ENCODE results near the gene ADORA1. TPM values are rescaled to one million over a fixed set of nuclear protein-coding genes. Genes with fewer than 3 reads are reported as not detected.

The ADORA1 gene
- total and polyA plus RNA-seq, 2 donors from 2014 or later, result 4.9 to 21.2 TPM

DNA sequence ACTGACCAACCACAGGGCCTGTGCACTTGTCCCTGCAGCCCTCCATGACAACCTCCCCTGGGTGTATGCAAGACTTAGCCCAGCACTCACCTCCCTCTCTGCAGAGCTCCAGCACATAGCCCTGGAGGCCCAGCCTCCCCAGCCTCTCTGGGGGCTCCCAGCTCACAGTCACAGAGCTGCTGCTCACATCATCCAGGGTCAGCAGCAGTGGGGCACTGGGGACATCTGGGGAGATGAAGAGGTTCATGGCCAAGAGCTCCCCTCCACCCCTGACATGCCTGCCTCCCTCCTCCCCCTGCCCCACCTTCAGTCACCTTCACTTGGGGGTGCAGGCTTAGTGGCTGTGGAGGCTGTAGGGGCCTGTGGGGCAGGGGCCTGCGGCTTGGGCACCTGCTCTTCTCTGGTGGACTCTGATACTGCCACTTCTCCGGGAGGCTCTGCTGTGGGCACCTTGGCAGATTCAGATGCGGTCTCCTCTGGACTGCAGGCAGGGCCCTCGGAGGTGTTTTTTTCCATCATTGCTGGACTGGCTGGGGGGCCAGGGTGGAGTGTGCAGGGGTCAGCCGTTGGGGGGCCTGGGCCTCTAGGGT, 47.8 kb downstream of the ADORA1 start, which contains the start of gene MYBPH:
Gene MYBPH, minus strand, starts transcription at position 590 of the 590 bp plus-strand sequence. Its CDS starts 71 bp downstream, at position 519.
- DNase-seq (peak in 1 of 5 donors; percentile 37), FAIRE-seq (no peak)
- Histone ChIP-seq H3K27ac (ENCODE audit: low read depth in 2 of 2, low read length in 2 of 2) (peak within 1 kb of the TSS in 1 of 2 donors; percentile 7), H3K9ac (ENCODE audit: low read length in 3 of 3) (no peak within 1 kb of the TSS), H3K27me3 (ENCODE audit: control insufficient read depth, insufficient read depth, low read length) (no peaks in the 10 kb centered on the region), H3K9me3 (ENCODE audit: control insufficient read depth in 2 of 3, insufficient read depth in 1 of 3, low read length in 3 of 3) (no peaks in the 10 kb centered on the region), H3K4me3 (ENCODE audit: low read length in 3 of 3) (no peak within 1 kb of the TSS), H3K4me1 (ENCODE audit: control insufficient read depth in 2 of 3, insufficient read depth in 2 of 3, low read depth in 1 of 3, low read length in 3 of 3) (peaks cover 2 to 15% (median 4%) of the 10 kb centered on the region in 3 donors), H3K36me3 (ENCODE audit: control insufficient read depth in 2 of 3, insufficient read depth in 3 of 3, low read length in 3 of 3) (no peaks in the 10 kb centered on the region)
- TF ChIP-seq, protein P1, sequence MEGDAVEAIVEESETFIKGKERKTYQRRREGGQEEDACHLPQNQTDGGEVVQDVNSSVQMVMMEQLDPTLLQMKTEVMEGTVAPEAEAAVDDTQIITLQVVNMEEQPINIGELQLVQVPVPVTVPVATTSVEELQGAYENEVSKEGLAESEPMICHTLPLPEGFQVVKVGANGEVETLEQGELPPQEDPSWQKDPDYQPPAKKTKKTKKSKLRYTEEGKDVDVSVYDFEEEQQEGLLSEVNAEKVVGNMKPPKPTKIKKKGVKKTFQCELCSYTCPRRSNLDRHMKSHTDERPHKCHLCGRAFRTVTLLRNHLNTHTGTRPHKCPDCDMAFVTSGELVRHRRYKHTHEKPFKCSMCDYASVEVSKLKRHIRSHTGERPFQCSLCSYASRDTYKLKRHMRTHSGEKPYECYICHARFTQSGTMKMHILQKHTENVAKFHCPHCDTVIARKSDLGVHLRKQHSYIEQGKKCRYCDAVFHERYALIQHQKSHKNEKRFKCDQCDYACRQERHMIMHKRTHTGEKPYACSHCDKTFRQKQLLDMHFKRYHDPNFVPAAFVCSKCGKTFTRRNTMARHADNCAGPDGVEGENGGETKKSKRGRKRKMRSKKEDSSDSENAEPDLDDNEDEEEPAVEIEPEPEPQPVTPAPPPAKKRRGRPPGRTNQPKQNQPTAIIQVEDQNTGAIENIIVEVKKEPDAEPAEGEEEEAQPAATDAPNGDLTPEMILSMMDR (IDR thresholded peaks at IDR 0.05; ENCODE audit: borderline replicate concordance, extremely low read depth, insufficient read depth), result no peak
- intact Hi-C loops (cut with DNase I), result no loop called here

DNA sequence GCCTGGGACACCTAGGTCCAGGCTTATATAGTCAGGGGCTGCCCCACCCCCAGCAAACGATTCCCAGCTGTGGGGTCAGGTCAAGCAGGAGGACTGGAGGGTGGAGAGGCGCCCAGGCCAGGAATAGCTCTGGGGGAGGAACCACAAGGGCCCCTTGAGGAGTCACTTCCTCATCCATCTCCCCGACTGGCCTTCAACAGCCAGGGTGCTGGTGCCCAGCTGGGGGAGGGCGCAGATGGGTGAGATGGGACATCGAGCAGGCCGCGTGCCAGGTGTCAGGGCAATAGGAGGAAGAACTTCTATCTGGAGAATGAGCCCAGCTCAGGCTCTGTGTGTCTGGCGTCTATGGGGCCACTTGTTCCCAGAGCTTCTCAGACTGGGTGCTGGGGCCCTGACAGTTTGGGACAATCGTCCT, 48.3 kb downstream of the ADORA1 start:
- DNase-seq, result peak in 1 of 5 donors; percentile 66
- FAIRE-seq, result no peak
- Histone ChIP-seq H3K9ac (ENCODE audit: low read length in 3 of 3) (no peak overlapping the region), H3K27me3 (ENCODE audit: control insufficient read depth, insufficient read depth, low read length) (no peaks in the 10 kb centered on the region), H3K9me3 (ENCODE audit: control insufficient read depth in 2 of 3, insufficient read depth in 1 of 3, low read length in 3 of 3) (no peaks in the 10 kb centered on the region), H3K4me3 (ENCODE audit: low read length in 3 of 3) (no peak overlapping the region), H3K36me3 (ENCODE audit: control insufficient read depth in 2 of 3, insufficient read depth in 3 of 3, low read length in 3 of 3) (no peaks in the 10 kb centered on the region), H3K27ac (ENCODE audit: low read depth in 2 of 2, low read length in 2 of 2) (no peak overlapping the region), H3K4me1 (ENCODE audit: control insufficient read depth in 2 of 3, insufficient read depth in 2 of 3, low read depth in 1 of 3, low read length in 3 of 3) (peaks cover 2 to 15% (median 4%) of the 10 kb centered on the region in 3 donors)
- TF ChIP-seq, protein P1 (IDR thresholded peaks at IDR 0.05; ENCODE audit: borderline replicate concordance, extremely low read depth, insufficient read depth), result no peak
- intact Hi-C loops (cut with DNase I), result no loop called here

- Histone ChIP-seq H3K9me3 (ENCODE audit: control insufficient read depth in 2 of 3, insufficient read depth in 1 of 3, low read length in 3 of 3) (no peaks in the 10 kb centered on the region), H3K9ac (ENCODE audit: low read length in 3 of 3) (no peak overlapping the region), H3K4me1 (ENCODE audit: control insufficient read depth in 2 of 3, insufficient read depth in 2 of 3, low read depth in 1 of 3, low read length in 3 of 3) (peaks cover 2 to 15% (median 4%) of the 10 kb centered on the region in 3 donors), H3K4me3 (ENCODE audit: low read length in 3 of 3) (no peak overlapping the region), H3K27me3 (ENCODE audit: control insufficient read depth, insufficient read depth, low read length) (no peaks in the 10 kb centered on the region), H3K36me3 (ENCODE audit: control insufficient read depth in 2 of 3, insufficient read depth in 3 of 3, low read length in 3 of 3) (no peaks in the 10 kb centered on the region), H3K27ac (ENCODE audit: low read depth in 2 of 2, low read length in 2 of 2) (peak overlapping the region in 1 of 2 donors; percentile 7)
- intact Hi-C loops (cut with DNase I), result no loop called here
- FAIRE-seq, result no peak
- peak in 1 of 5 donors; percentile 29 for DNase-seq
- TF ChIP-seq, protein P1 (IDR thresholded peaks at IDR 0.05; ENCODE audit: borderline replicate concordance, extremely low read depth, insufficient read depth), result no peak
Measured at GRCh38 chr1:203176273-203177035, 48.9 kb downstream of the ADORA1 start.
